ENCODE measurements around the gene WDR37. TPM values are rescaled to one million over a fixed set of nuclear protein-coding genes. Genes with fewer than 3 reads are reported as not detected.
A peak's percentile ranks its signal among the peaks of the same experiment; 100 is the strongest.
"Not testable (repeated sequence)": the region's sequence is repeated elsewhere in the genome, so short reads cannot be mapped to it uniquely, and the experiment has no call there.

WDR37 gene
- 13.6 and 17.0 TPM in 2 replicates for total RNA-seq
- 10.2 TPM for polyA plus RNA-seq (2012)

- peak; percentile 86 for DNase-seq (ENCODE audit: low read depth)
Observed at GRCh38 chr10:1056326-1057105, at the start of gene WDR37. TSS of gene WDR37 (plus strand) at chr10:1056385. CDS start at chr10:1072156, 15,771 bp downstream.

GRCh38 chr10:1006573-1006972 is 49.6 kb upstream of the WDR37 start:
- no peak for DNase-seq (ENCODE audit: low read depth)

- DNase-seq (ENCODE audit: low read depth) = no peak
Observed at GRCh38 chr10:1007583-1007982, 48.6 kb upstream of the WDR37 start.

- no peak for DNase-seq (ENCODE audit: low read depth)
Observed at GRCh38 chr10:1009071-1009494, 47.1 kb upstream of the WDR37 start.

GRCh38 chr10:1009947-1010346 is 46.2 kb upstream of the WDR37 start:
- DNase-seq (ENCODE audit: low read depth) = not testable (repeated sequence)

- no peak for DNase-seq (ENCODE audit: low read depth)
Observed at GRCh38 chr10:1010703-1011102, 45.5 kb upstream of the WDR37 start.

- no peak for DNase-seq (ENCODE audit: low read depth)
Observed at GRCh38 chr10:1011696-1012095, 44.5 kb upstream of the WDR37 start.

GRCh38 chr10:1015688-1016087 is 40.5 kb upstream of the WDR37 start:
- DNase-seq (ENCODE audit: low read depth) = no peak

GRCh38 chr10:1019362-1019761 is 36.8 kb upstream of the WDR37 start:
- no peak for DNase-seq (ENCODE audit: low read depth)

GRCh38 chr10:1020460-1020859 is 35.7 kb upstream of the WDR37 start:
- DNase-seq (ENCODE audit: low read depth) = no peak

- no peak for DNase-seq (ENCODE audit: low read depth)
Observed at GRCh38 chr10:1020958-1021357, 35.2 kb upstream of the WDR37 start.

- DNase-seq (ENCODE audit: low read depth) = no peak
Observed at GRCh38 chr10:1022413-1022812, 33.8 kb upstream of the WDR37 start.

- no peak for DNase-seq (ENCODE audit: low read depth)
Observed at GRCh38 chr10:1024103-1024502, 32.1 kb upstream of the WDR37 start.

GRCh38 chr10:1025683-1026082 is 30.5 kb upstream of the WDR37 start, which contains the start of gene IDI2:
TSS of gene IDI2 (minus strand) at chr10:1025859. CDS start at chr10:1024723, 1,136 bp downstream.
- no peak for DNase-seq (ENCODE audit: low read depth)

- peak; percentile 21 for DNase-seq (ENCODE audit: low read depth)
Observed at GRCh38 chr10:1026578-1026977, 29.6 kb upstream of the WDR37 start.

- no peak for DNase-seq (ENCODE audit: low read depth)
Observed at GRCh38 chr10:1029838-1030237, 26.3 kb upstream of the WDR37 start.

- DNase-seq (ENCODE audit: low read depth) = no peak
Observed at GRCh38 chr10:1033601-1034000, 22.6 kb upstream of the WDR37 start.

- DNase-seq (ENCODE audit: low read depth) = no peak
Observed at GRCh38 chr10:1034758-1035157, 21.4 kb upstream of the WDR37 start.

- DNase-seq (ENCODE audit: low read depth) = no peak
Observed at GRCh38 chr10:1035201-1035600, 21.0 kb upstream of the WDR37 start.

- DNase-seq (ENCODE audit: low read depth) = no peak
Observed at GRCh38 chr10:1036341-1036791, 19.8 kb upstream of the WDR37 start.

- DNase-seq (ENCODE audit: low read depth) = no peak
Observed at GRCh38 chr10:1037098-1037497, 19.1 kb upstream of the WDR37 start.

GRCh38 chr10:1038769-1039168 is 17.4 kb upstream of the WDR37 start:
- not testable (repeated sequence) for DNase-seq (ENCODE audit: low read depth)

GRCh38 chr10:1040133-1040532 is 16.1 kb upstream of the WDR37 start:
- DNase-seq (ENCODE audit: low read depth) = no peak

Data from myocyte (in vitro differentiated cells).